Type B pancreatic cell (in vitro differentiated cells): ENCODE results near the gene AK8. TPM values are rescaled to one million over a fixed set of nuclear protein-coding genes. Genes with fewer than 3 reads are reported as not detected.

Experiments
- DNase-seq: peaks from one replicate; pipeline ENCODE4 v3.0.0; 2021; ENCODE audit warnings: mixed read lengths; ENCODE audit not compliant: unreplicated experiment; ENCODE audit errors: extremely low spot score
- H3K27ac Mint-ChIP-seq: 2 replicates; pipeline ENCODE4 v1.8.0; 2021; ENCODE audit warnings: mild to moderate bottlenecking, mixed read lengths
- H3K27me3 Mint-ChIP-seq: 2 replicates; pipeline ENCODE4 v1.8.0; 2021; ENCODE audit warnings: mixed read lengths
- H3K36me3 Mint-ChIP-seq: 2 replicates; pipeline ENCODE4 v1.8.0; 2021; ENCODE audit warnings: mixed read lengths
- H3K4me1 Mint-ChIP-seq: one replicate; pipeline ENCODE4 v1.8.0; 2021; ENCODE audit warnings: mixed read lengths; ENCODE audit not compliant: unreplicated experiment
- H3K4me3 Mint-ChIP-seq: 2 replicates; pipeline ENCODE4 v1.8.0; 2021; ENCODE audit warnings: mild to moderate bottlenecking, mixed read lengths
- H3K9me3 Mint-ChIP-seq: 2 replicates; pipeline ENCODE4 v1.8.0; 2021; ENCODE audit warnings: mixed read lengths
- total RNA-seq: library from RNA; stranded (reverse); gene quantifications from 2 replicates; pipeline ENCODE4 v1.2.1, GENCODE V29; 2021; ENCODE audit warnings: low replicate concordance
- TF ChIP-seq, protein P1 (sequence below): fragments of 200-600 bp; sonication (generic); conservative IDR thresholded peaks from 2 replicates; pipeline ENCODE4 v1.5.0; 2021; ENCODE audit warnings: antibody characterized with exemption, mild to moderate bottlenecking

The AK8 gene
- total RNA-seq, 1 donor from 2014 or later: 5.5 TPM

- Mint-ChIP-seq H3K4me1 (peaks cover 11% of the 10 kb centered on the region), H3K9me3 (no peaks in the 10 kb centered on the region), H3K4me3 (no peak overlapping the region), H3K27ac (no peak overlapping the region), H3K36me3 (no peaks in the 10 kb centered on the region), H3K27me3 (peaks cover 18% of the 10 kb centered on the region)
- TF ChIP-seq, protein P1, sequence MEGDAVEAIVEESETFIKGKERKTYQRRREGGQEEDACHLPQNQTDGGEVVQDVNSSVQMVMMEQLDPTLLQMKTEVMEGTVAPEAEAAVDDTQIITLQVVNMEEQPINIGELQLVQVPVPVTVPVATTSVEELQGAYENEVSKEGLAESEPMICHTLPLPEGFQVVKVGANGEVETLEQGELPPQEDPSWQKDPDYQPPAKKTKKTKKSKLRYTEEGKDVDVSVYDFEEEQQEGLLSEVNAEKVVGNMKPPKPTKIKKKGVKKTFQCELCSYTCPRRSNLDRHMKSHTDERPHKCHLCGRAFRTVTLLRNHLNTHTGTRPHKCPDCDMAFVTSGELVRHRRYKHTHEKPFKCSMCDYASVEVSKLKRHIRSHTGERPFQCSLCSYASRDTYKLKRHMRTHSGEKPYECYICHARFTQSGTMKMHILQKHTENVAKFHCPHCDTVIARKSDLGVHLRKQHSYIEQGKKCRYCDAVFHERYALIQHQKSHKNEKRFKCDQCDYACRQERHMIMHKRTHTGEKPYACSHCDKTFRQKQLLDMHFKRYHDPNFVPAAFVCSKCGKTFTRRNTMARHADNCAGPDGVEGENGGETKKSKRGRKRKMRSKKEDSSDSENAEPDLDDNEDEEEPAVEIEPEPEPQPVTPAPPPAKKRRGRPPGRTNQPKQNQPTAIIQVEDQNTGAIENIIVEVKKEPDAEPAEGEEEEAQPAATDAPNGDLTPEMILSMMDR: no peak
- DNase-seq: no peak
Observed at GRCh38 chr9:132750668-132751067, 127.4 kb downstream of the AK8 start.

DNA sequence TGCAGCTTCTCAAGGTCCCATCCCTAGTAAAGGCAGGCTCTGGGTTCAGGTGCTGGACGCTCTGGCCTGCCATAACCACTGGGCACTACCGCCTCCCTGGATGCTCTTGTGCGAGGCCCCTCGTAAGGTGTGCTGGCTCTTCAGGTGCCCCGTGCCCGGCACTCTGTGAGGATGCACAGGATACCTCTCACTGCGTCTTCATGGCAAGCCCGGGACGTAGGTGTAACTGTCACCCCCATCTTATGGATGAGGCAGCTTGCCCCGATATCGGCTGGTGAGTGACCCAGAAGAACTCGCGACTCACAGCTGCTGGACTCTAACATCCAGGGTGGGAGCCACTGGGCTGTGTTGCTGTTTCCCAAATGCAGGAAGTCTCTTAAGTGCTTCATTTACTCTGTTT is 128.8 kb downstream of the AK8 start:
- peaks cover 23% of the 10 kb centered on the region for H3K4me1 Mint-ChIP-seq
- no peak overlapping the region for H3K4me3 Mint-ChIP-seq
- TF ChIP-seq, protein P1: no peak
- no peaks in the 10 kb centered on the region for H3K36me3 Mint-ChIP-seq
- no peak for DNase-seq
- peaks cover 32% of the 10 kb centered on the region for H3K27me3 Mint-ChIP-seq
- no peaks in the 10 kb centered on the region for H3K9me3 Mint-ChIP-seq
- no peak overlapping the region for H3K27ac Mint-ChIP-seq

DNA sequence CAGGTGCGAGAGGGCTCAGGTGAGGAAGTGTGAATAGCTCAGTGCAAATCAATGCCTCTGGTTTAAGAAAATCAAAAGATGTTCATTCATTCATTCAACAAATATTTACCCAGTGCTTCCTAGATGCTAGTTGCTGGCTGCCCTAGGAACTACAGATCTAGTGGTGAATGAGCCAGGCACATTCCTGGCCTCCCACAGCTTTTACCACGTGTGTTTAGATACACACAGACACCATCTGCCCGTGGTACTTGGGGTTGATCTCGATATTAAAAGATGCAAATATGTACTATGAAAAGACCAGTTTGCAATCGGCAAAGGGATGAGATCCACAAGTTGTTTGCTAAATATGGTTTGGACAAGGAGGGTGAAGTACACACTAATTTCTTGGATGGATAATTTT is 129.6 kb downstream of the AK8 start:
- H3K36me3 Mint-ChIP-seq: no peaks in the 10 kb centered on the region
- H3K4me1 Mint-ChIP-seq: peaks cover 31% of the 10 kb centered on the region
- TF ChIP-seq, protein P1: no peak
- DNase-seq: no peak
- no peak overlapping the region for H3K4me3 Mint-ChIP-seq
- no peak overlapping the region for H3K27ac Mint-ChIP-seq
- no peaks in the 10 kb centered on the region for H3K9me3 Mint-ChIP-seq
- peaks cover 40% of the 10 kb centered on the region for H3K27me3 Mint-ChIP-seq

DNA sequence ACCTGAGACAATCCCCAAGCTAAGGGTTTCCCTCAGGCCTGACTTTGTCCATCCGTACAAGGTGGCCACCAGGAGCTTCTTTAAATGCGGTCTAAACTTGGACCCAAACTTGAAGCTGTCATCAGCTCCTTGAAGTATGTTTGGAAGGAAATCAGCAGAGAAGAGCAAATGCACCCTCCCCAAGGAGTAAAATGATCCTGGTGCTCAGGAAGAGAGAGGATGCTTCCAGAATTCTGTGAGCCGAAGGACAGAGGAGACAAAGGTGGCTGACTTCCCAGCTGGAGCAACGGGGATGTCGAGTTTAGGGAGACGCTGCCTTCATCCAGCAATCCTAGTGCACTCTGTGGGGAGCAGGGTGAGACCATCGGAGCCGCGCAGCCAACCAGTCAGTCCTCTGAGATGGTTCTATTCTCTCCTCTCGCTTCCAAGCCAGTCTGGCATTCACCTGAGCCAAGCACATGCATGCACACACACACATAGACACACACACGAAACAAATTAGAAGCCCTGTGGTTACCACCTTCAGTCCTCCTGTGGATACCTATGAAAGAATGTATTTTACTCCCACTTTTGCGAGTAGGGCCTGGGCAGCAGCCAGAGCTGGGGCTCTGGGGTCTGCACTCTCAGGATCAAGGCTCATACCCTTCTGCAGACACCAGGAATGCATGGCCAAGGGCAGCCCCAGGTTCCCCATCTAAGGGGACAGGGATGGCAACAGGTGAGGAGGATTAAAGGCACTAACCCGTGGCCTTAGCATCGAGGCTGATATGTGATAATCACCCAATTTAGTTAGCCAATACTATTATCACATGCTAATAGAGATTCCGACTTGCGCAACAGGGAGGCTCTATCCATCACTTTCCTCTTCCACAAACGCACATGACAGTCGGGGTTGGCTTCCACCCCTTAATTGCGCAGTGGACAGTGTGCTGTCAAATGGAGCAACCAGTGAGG is 132.1 kb downstream of the AK8 start:
- H3K27ac Mint-ChIP-seq: no peak overlapping the region
- peaks cover 34% of the 10 kb centered on the region for H3K4me1 Mint-ChIP-seq

GRCh38 chr9:132744881-132745755 is 133.0 kb downstream of the AK8 start:
- H3K36me3 Mint-ChIP-seq: no peaks in the 10 kb centered on the region
- H3K4me3 Mint-ChIP-seq: peak overlapping the region; percentile 83
- H3K4me1 Mint-ChIP-seq: peaks cover 34% of the 10 kb centered on the region
- H3K9me3 Mint-ChIP-seq: no peaks in the 10 kb centered on the region
- peaks cover 52% of the 10 kb centered on the region for H3K27me3 Mint-ChIP-seq
- TF ChIP-seq, protein P1: no peak
- no peak for DNase-seq
- H3K27ac Mint-ChIP-seq: peak overlapping the region; percentile 25

More for the DNA sequence above, 132.1 kb downstream of the AK8 start:
- peak; percentile 48 for DNase-seq
- H3K27me3 Mint-ChIP-seq: peaks cover 52% of the 10 kb centered on the region
- TF ChIP-seq, protein P1: no peak
- peak overlapping the region; percentile 83 for H3K4me3 Mint-ChIP-seq
- H3K9me3 Mint-ChIP-seq: no peaks in the 10 kb centered on the region
- no peaks in the 10 kb centered on the region for H3K36me3 Mint-ChIP-seq
